GM12891 (cell line): ENCODE data around the gene CARNS1.

ENCODE experiments used
- PAX5 ChIP-seq: IDR thresholded peaks from 2 replicates; pipeline ENCODE4 v1.6.1; 2011; ENCODE audit warnings: low read length, moderate library complexity, mild to moderate bottlenecking; ENCODE audit not compliant: insufficient read depth, severe bottlenecking
- POLR2A ChIP-seq: IDR thresholded peaks from 2 replicates; pipeline ENCODE4 v1.6.1; 2011; ENCODE audit warnings: low read depth, low read length, control low read depth
- POLR2AphosphoS5 ChIP-seq: IDR thresholded peaks from 2 replicates; pipeline ENCODE4 v1.6.1; 2011; ENCODE audit warnings: low read depth, low read length, control low read depth
- POU2F2 ChIP-seq: IDR thresholded peaks from 2 replicates; pipeline ENCODE4 v1.6.1; 2011; ENCODE audit warnings: low read depth, mild to moderate bottlenecking, control low read depth, low read length, moderate library complexity
- SPI1 ChIP-seq: IDR thresholded peaks from 2 replicates; pipeline ENCODE4 v1.6.1; 2011; ENCODE audit warnings: low read depth, low read length, control low read depth
- TAF1 ChIP-seq: IDR thresholded peaks from 2 replicates; pipeline ENCODE4 v1.6.1; 2011; ENCODE audit warnings: low read depth, low read length, control low read depth

GRCh38 chr11:67435031-67435726 lies 19.7 kb downstream of the CARNS1 start:
- TF ChIP-seq POLR2AphosphoS5 (no peak; the same call in 1 of the 2 replicates), POLR2A (no peak), TAF1 (no peak), SPI1 (no peak), POU2F2 (no peak), PAX5 (no peak)
